ENCODE results near the gene SPRED1.

Gene SPRED1

DNA sequence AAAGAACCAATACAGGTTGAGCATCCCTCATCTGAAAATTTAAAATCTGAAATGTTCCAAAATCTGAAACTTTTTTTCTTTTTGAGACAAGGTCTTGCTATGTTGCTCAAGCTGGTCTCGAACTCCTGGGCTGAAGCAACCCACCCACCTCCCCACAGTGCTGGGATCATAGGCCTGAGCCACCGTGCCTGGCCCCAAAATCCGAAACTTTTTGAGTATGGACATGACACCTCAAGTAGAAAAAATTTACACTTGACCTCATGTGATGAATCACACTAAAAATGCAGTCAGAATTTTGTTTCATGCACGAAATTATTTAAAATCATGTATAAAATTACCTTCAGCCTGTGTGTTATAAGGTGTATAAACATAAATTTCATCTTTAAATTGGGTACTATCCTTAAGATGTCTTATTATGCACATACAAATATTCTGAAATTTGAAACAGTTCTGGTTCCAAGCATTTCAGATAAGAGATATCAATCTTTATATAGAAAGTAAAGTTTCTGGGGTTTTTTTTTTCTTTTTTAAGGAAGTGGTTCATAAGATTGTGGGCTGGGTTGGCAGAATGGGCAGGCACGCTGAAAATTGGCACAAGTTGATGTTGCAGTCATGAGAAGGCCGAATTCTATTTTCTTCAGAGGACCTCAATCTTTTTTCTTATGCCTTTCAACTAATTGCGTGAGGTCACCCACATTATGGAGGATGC, 72.5 kb downstream of the SPRED1 start:
- no peak for TF ChIP-seq GATA2 (IDR thresholded peaks at IDR 0.05; ENCODE audit: low read depth, low read length)
- TF ChIP-seq GATA3 (IDR thresholded peaks at IDR 0.05; ENCODE audit: low read depth, low read length), result no peak

DNA sequence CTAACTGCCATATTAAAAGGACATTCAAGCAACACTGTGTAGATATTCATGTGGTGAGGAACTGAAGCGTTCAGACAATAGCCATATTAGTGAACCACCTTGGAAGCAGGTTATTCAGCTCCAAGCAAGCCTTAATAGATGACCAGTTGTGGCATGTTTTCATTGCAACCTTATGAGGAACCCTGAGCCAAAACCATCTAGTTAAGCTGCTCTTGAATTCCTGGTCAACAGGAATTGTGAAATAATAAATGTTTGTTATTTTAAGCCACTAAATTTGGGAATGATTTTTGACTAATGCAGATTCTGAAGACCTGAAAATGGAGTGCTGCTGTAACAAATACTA, 73.0 kb downstream of the SPRED1 start:
- TF ChIP-seq GATA2 (IDR thresholded peaks at IDR 0.05; ENCODE audit: low read depth, low read length) (no peak), GATA3 (IDR thresholded peaks at IDR 0.05; ENCODE audit: low read depth, low read length) (no peak)

DNA sequence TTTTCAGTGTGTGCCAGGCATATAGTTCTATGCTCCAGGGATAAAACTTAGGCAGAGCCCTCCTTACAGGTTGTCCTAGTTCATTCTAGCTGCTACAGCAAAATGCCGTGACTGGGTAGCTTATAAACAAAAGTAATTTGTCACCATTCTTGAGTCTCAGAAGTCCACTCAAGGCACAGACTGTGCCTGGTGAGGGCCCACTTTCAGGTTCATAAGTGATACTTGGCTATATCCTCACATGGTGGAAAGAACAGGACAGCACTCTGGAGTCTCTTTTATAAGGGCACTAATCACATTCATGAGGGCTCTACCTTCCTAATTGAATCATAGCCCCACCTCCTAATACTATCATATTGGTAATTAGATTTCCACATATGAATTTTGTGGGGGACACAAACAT, 80.1 kb downstream of the SPRED1 start:
- TF ChIP-seq GATA3 (IDR thresholded peaks at IDR 0.05; ENCODE audit: low read depth, low read length) (no peak), GATA2 (IDR thresholded peaks at IDR 0.05; ENCODE audit: low read depth, low read length) (no peak)

DNA sequence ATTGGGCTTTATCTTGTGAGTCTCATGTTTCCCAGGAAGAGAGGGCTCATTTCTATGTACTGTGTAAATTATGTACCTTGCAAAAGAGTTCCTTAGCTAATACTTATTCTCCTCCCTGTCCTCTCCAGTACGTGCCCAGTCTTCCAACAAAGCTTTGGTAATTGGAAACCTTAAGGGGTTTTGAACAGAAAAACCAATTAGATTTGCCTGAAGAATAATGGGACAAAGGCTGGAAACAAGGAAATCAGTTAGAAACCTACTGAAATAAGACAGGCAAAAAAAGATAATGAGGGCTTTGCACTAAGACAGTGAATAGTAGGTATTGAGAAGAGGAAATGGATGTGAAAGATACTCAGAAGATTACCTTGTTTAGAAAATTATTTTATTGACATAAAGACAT, 82.5 kb downstream of the SPRED1 start:
- no peak for TF ChIP-seq GATA2 (IDR thresholded peaks at IDR 0.05; ENCODE audit: low read depth, low read length)
- no peak for TF ChIP-seq GATA3 (IDR thresholded peaks at IDR 0.05; ENCODE audit: low read depth, low read length)

DNA sequence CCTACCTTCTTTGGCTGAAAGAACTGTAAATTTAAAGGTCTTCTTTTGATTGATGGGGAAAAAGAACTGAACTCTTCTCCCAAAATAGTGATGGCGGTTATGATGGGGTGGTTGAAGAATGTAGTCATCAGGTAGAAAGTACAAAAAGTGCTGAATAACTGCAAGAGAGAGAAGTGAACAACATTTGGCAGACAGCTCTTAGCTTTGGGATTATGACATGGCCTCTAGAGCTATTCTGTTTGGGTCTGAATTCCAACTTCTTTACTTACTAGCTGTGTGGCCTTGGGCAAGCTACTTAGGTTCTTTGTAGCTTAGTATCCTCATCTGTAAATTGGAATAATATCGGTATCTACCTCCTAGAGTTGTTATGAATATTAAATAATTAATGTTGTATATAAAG, 91.7 kb downstream of the SPRED1 start:
- TF ChIP-seq GATA3 (IDR thresholded peaks at IDR 0.05; ENCODE audit: low read depth, low read length) (no peak), GATA2 (IDR thresholded peaks at IDR 0.05; ENCODE audit: low read depth, low read length) (no peak)

DNA sequence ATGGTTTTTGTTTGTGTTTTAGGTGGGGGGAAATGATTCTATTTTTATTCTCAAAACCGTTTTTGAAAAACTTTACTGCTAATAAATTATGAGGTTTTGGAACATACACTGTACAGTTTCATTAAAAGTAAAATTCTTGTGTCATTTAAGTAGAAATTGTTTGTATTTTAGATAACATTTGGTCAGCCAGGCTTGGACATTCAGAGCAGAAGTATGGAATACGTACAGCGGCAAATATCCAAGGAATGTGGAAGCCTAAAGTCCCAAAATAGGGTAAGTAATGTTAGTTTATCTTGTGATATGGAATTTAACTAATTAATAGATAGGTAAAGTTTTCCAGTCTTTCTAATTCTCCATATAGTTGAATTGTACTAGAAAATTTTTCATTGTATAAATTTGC, 96.6 kb downstream of the SPRED1 start:
- TF ChIP-seq GATA2 (IDR thresholded peaks at IDR 0.05; ENCODE audit: low read depth, low read length) (no peak), GATA3 (IDR thresholded peaks at IDR 0.05; ENCODE audit: low read depth, low read length) (no peak)

DNA sequence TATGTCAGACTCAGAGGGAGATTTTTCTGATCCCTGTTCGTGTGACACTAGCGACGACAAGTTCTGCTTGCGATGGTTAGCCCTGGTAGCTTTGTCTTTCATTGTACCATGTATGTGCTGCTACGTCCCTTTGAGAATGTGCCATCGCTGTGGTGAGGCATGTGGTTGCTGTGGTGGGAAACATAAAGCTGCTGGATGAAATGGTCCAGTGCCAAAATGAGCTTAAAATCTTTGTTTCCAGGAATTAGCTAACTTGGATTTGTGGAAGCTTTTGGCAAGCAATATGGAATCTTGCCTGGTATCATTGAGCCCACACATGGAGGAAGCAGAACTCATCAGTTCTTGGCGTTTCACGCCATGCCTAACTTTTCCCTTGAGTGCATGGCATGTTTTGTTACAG, 98.8 kb downstream of the SPRED1 start:
- TF ChIP-seq GATA2 (IDR thresholded peaks at IDR 0.05; ENCODE audit: low read depth, low read length) (no peak), GATA3 (IDR thresholded peaks at IDR 0.05; ENCODE audit: low read depth, low read length) (no peak)

DNA sequence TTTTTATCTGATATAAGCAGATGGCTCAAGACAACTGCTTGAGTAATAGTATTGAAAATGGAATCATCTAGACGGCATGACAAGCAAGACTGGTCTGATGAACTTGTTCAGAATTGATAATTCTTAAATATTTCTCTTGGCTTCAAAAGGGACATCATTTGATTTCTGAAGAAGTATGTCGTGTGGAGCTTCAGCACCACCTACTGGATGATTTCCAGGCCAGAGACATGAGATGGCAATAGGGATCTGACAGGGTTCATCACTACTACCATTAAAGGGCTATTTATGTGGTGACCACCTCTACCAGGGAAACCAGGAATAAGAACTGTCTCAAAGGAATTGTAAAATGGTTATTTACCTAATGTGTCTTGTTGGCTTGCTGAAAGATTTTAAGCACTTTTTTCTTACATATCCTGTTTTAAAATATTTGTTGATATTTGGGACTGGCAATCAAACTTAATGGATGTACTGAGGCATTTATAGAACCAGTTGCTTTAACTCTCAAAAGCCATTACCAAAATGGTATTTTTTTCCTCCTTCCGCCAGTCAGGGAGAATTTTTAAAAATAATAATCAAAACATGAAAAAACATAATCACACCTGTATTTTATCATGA, 101.8 kb downstream of the SPRED1 start:
- TF ChIP-seq GATA2 (IDR thresholded peaks at IDR 0.05; ENCODE audit: low read depth, low read length), result no peak
- TF ChIP-seq GATA3 (IDR thresholded peaks at IDR 0.05; ENCODE audit: low read depth, low read length), result no peak

DNA sequence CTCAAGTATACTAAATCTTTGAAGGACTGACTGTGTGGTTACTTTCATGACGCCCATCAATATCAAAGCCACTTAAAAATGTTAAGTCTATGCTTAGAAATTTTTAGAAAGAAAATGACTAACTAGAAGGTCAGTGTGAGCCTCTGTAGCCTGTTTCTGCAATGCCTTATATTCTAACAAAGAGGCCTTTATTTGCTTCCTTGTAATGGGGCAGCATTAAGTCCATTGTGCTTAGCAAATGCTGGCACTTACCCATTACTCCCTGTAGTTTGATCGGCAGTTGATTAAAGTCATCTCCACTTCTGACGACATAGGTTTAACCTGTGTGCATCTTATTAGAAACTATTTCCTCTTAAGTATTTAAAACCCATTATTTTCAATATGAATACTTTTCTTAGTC, 109.7 kb downstream of the SPRED1 start:
- TF ChIP-seq GATA2 (IDR thresholded peaks at IDR 0.05; ENCODE audit: low read depth, low read length) (no peak), GATA3 (IDR thresholded peaks at IDR 0.05; ENCODE audit: low read depth, low read length) (no peak)

DNA sequence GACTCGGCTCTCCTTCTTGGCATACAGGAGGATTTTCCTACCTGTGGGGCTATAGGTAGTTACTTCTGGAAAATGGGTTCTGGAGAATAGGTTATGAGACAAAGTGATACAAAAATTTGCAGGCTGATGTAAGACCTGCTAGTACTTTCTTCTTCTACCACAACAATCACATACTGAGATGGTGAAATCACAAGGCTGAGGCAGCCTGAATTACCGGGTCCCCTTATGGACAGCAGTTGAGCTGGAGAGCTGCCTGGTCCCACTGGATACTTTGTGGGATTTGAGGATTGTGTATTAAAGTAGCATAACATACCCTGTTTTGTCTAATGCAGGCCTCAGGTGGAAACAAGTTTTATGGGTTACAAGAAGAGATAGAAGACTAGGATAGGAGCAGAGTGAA, 114.8 kb downstream of the SPRED1 start:
- TF ChIP-seq GATA3 (IDR thresholded peaks at IDR 0.05; ENCODE audit: low read depth, low read length) (no peak), GATA2 (IDR thresholded peaks at IDR 0.05; ENCODE audit: low read depth, low read length) (no peak)

DNA sequence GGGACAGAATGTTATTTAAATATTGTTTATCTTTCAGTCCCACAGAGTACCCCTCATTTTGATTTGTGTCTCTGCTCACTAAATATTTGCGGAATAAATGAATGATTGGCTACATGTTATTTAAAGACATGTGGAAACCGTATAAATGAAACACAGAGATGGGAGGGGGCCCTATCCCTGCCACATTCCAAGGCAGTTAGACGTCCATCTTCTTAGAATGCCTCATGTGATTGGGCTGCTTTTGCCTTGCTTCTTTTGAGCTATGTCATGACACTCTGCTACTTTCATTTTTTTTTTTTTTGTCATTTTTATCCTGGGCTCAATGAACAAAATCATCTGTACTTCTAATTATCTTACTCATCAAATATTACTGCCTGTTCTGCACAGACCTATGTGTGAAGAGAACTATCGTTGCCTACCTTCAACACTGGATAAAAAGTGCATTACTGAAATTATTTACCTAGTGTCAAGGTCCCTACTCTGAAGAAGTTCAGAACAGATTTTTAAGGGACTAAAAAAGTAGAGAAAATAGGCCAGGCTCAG, 117.4 kb downstream of the SPRED1 start:
- TF ChIP-seq GATA2 (IDR thresholded peaks at IDR 0.05; ENCODE audit: low read depth, low read length), result no peak
- TF ChIP-seq GATA3 (IDR thresholded peaks at IDR 0.05; ENCODE audit: low read depth, low read length), result no peak

DNA sequence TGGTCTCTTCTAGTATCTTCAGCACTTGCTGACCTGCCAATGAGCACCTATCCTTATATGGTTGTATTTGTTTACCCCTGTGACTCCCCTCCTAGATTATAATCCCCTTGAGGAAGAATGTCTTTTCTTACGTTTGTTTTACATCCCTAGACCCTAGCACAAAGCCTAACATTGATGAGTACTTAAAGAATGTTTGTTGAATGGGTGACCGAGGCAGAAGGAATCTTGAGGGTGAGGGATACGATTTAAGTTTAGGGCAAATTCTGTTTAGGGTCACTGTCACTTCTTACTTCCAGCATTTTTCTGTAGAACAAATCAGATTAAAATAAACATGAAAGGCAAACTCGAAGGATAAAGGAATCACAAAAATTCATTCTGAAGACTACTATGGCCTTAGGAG, 120.4 kb downstream of the SPRED1 start:
- TF ChIP-seq GATA2 (IDR thresholded peaks at IDR 0.05; ENCODE audit: low read depth, low read length) (no peak), GATA3 (IDR thresholded peaks at IDR 0.05; ENCODE audit: low read depth, low read length) (no peak)

DNA sequence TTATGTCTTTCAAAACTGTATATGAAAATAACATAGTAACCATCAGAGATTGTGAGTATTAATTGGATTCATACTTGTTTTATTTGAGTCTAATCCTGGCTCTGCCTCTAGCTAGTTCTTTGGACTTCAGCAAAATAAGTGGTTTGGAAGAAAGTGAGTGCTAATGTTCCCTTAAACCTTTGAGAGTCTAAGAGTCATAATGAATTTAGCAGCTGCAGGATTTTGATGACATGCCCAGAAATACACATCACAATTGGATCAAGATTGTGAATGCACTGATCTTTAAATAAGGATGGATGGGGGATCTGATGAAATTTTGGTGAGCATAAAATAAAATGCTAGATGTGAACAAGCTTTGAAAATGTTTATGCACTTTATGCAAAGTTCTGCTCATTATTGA, 121.4 kb downstream of the SPRED1 start:
- TF ChIP-seq GATA2 (IDR thresholded peaks at IDR 0.05; ENCODE audit: low read depth, low read length), result no peak
- no peak for TF ChIP-seq GATA3 (IDR thresholded peaks at IDR 0.05; ENCODE audit: low read depth, low read length)

DNA sequence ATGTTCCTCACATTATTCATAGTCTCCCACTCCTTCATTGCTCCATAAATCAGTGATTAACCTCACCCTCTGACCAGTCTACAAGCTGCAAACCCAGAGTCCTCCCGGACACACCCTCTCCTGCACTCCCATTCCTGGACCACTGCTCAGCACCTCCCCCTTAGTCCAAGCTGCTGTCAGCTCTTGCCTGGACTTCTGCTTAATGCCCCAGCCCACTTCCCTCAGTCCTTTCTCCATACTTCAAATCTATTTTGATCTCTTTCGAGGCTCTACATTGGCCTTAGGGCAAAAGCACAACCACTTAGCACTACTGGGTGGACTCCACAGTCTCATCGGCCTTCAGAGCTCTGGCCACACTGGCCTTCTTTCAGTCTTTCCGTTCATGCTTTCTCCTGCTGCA, 121.9 kb downstream of the SPRED1 start:
- TF ChIP-seq GATA2 (IDR thresholded peaks at IDR 0.05; ENCODE audit: low read depth, low read length) (no peak), GATA3 (IDR thresholded peaks at IDR 0.05; ENCODE audit: low read depth, low read length) (no peak)

DNA sequence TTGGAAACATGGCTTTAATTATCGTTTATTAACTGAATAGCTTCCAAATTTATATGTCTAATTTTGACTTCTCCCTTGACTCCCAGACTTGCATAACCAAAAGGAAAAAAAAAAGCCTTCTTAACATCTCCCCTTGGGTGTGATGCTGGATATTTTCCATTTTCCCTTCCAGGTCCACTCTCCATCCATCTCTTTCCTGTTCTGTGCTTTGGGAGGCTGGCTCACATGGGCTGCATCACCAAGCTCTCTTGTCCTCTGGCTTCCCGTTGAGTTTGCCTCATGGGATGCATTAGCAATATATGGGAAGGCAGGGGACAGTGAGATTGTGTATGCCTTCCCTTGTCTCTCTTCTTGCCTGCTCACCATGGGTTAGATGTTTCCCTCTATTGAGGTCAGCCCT, 123.4 kb downstream of the SPRED1 start:
- TF ChIP-seq GATA2 (IDR thresholded peaks at IDR 0.05; ENCODE audit: low read depth, low read length) (no peak), GATA3 (IDR thresholded peaks at IDR 0.05; ENCODE audit: low read depth, low read length) (no peak)
